Liver (tissue), 9 donors: ENCODE results near the gene POLD2. TPM values are rescaled to one million over a fixed set of nuclear protein-coding genes. Genes with fewer than 3 reads are reported as not detected.
A peak's percentile ranks its signal among the peaks of the same experiment; 100 is the strongest.

Experiments
- DNase-seq: peaks from one replicate; pipeline ENCODE4 v3.0.0-alpha.2; 2017; ENCODE audit warnings: low spot score
- H3K27ac ChIP-seq, 2 donors: one replicate each; pipeline ENCODE4 v1.7.0; 2013; ENCODE audit warnings: inconsistent platforms in 2 of 2, low read length in 2 of 2, control low read depth in 1 of 2, low read depth in 1 of 2, mild to moderate bottlenecking in 1 of 2
- H3K27me3 ChIP-seq, 4 donors: one replicate each; pipeline versions ENCODE4 v1.6.1 to v1.7.0; 2013; ENCODE audit warnings: low read length in 3 of 4, inconsistent platforms in 1 of 4, mild to moderate bottlenecking in 1 of 4, moderate library complexity in 1 of 4; ENCODE audit not compliant: control insufficient read depth in 4 of 4, insufficient read depth in 4 of 4
- H3K36me3 ChIP-seq, 4 donors: one replicate each; pipeline versions ENCODE4 v1.6.1 to v1.7.0; 2013; ENCODE audit warnings: low read length in 3 of 4, mild to moderate bottlenecking in 3 of 4, low read depth in 1 of 4, moderate library complexity in 1 of 4; ENCODE audit not compliant: control insufficient read depth in 4 of 4, insufficient read depth in 3 of 4
- H3K4me1 ChIP-seq, 4 donors: one replicate each; pipeline versions ENCODE4 v1.6.1 to v1.7.0; 2013; ENCODE audit warnings: low read length in 3 of 4, mild to moderate bottlenecking in 3 of 4, moderate library complexity in 1 of 4; ENCODE audit not compliant: control insufficient read depth in 4 of 4, insufficient read depth in 4 of 4
- H3K4me3 ChIP-seq, 3 donors: one replicate each; pipeline versions ENCODE4 v1.6.1 to v1.7.0; 2013; ENCODE audit warnings: low read length in 3 of 3, control low read depth in 1 of 3, low read depth in 1 of 3, mild to moderate bottlenecking in 1 of 3
- H3K9ac ChIP-seq, 2 donors: one replicate each; pipeline ENCODE4 v1.7.0; 2013; ENCODE audit warnings: low read length in 2 of 2, mild to moderate bottlenecking in 2 of 2, moderate library complexity in 2 of 2, control low read depth in 1 of 2, low read depth in 1 of 2
- H3K9me3 ChIP-seq, 4 donors: one replicate each; pipeline versions ENCODE4 v1.6.1 to v1.7.0; 2013; ENCODE audit warnings: low read length in 3 of 4; ENCODE audit not compliant: control insufficient read depth in 4 of 4
- CTCF ChIP-seq: fragments of 150-350 bp; IDR thresholded peaks from 2 replicates; pipeline ENCODE4 v1.5.1; 2017; ENCODE audit warnings: improper control_type of control experiment, low read depth, low read length; ENCODE audit not compliant: missing input control
- FOXA2 ChIP-seq: IDR thresholded peaks from 2 replicates; pipeline ENCODE4 v1.6.1; 2016; ENCODE audit warnings: antibody characterized with exemption
- HNF4A ChIP-seq, 2 donors: conservative IDR thresholded peaks; 2 replicates each; pipeline ENCODE4 v1.6.1; 2016; ENCODE audit warnings: antibody characterized with exemption in 2 of 2, mild to moderate bottlenecking in 2 of 2
- HNF4G ChIP-seq: IDR thresholded peaks from 2 replicates; pipeline ENCODE4 v1.6.1; 2016; ENCODE audit warnings: antibody characterized with exemption
- RAD21 ChIP-seq, 2 donors: IDR thresholded peaks; 2 replicates each; pipeline ENCODE4 v1.6.1; 2016; ENCODE audit warnings: antibody characterized with exemption in 2 of 2, mild to moderate bottlenecking in 2 of 2
- RXRA ChIP-seq, 2 donors: IDR thresholded peaks; 2 replicates each; pipeline ENCODE4 v1.6.1; 2017 to 2018; ENCODE audit warnings: antibody characterized with exemption in 2 of 2, mild to moderate bottlenecking in 1 of 2
- SP1 ChIP-seq: IDR thresholded peaks from 2 replicates; pipeline ENCODE4 v1.6.1; 2018; ENCODE audit warnings: antibody characterized with exemption, mild to moderate bottlenecking
- YY1 ChIP-seq: IDR thresholded peaks from 2 replicates; pipeline ENCODE4 v1.6.1; 2016; ENCODE audit warnings: antibody characterized with exemption, mild to moderate bottlenecking
- WGBS: extraction: QIAGEN DNeasy Blood & Tissue Kit; methylation state at CpG from one replicate; pipeline ENCODE4 v1.1.7; 2013; 5-methylcytosine and 5-hydroxymethylcytosine counted together
- polyA plus RNA-seq, 2 donors: library from polyadenylated mRNA; stranded (reverse) in 1 of 2; unstranded in 1 of 2; fragments of 200-250 nt in 1 of 2; fragments of >200 nt in 1 of 2; fragmentation: Nextera tagmentation in 1 of 2; extraction: Ambion mirVana in 1 of 2; gene quantifications; one replicate each; pipeline versions ENCODE4 v1.2.1 to v1.2.3, GENCODE V29; 2013 to 2015
- total RNA-seq, 2 donors: library from RNA; depleted of rRNA; stranded (reverse); fragments of >200 nt; gene quantifications; one replicate each; pipeline ENCODE4 v1.2.3, GENCODE V29; 2014
- TF ChIP-seq, protein P1 (sequence below): IDR thresholded peaks from 2 replicates; pipeline ENCODE4 v1.6.1; 2016; ENCODE audit warnings: antibody characterized with exemption
- TF ChIP-seq, protein P2 (sequence below): IDR thresholded peaks from 2 replicates; pipeline ENCODE4 v1.6.1; 2016; ENCODE audit warnings: antibody characterized with exemption, mild to moderate bottlenecking
- donor health status: healthy.
- donor health status: healthy.
- donor health status: healthy.
- donor health status: healthy.
- donor health status: healthy.

POLD2 gene
- total and polyA plus RNA-seq, 4 donors, result 53.9 to 101 (median 85.3) TPM

- H3K27ac ChIP-seq, result no peak overlapping the region
- H3K4me1 ChIP-seq, result peaks cover 21 to 79% (median 69%) of the 10 kb centered on the region in 4 donors
- no peaks in the 10 kb centered on the region for H3K27me3 ChIP-seq
- TF ChIP-seq FOXA2, result no peak
- peak; percentile 32 for TF ChIP-seq CTCF
- peak; percentile 67 to 89 for TF ChIP-seq RXRA (IDR thresholded peaks at IDR 0.05)
- no peak for TF ChIP-seq HNF4G
- TF ChIP-seq HNF4A (conservative IDR thresholded peaks at IDR 0.05), result peak in 1 of 2 donors; percentile 40
- peak; percentile 75 to 83 for TF ChIP-seq RAD21 (IDR thresholded peaks at IDR 0.05)
- peak; percentile 26 for TF ChIP-seq SP1
- TF ChIP-seq, protein P1, sequence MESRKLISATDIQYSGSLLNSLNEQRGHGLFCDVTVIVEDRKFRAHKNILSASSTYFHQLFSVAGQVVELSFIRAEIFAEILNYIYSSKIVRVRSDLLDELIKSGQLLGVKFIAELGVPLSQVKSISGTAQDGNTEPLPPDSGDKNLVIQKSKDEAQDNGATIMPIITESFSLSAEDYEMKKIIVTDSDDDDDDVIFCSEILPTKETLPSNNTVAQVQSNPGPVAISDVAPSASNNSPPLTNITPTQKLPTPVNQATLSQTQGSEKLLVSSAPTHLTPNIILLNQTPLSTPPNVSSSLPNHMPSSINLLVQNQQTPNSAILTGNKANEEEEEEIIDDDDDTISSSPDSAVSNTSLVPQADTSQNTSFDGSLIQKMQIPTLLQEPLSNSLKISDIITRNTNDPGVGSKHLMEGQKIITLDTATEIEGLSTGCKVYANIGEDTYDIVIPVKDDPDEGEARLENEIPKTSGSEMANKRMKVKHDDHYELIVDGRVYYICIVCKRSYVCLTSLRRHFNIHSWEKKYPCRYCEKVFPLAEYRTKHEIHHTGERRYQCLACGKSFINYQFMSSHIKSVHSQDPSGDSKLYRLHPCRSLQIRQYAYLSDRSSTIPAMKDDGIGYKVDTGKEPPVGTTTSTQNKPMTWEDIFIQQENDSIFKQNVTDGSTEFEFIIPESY, result no peak
- TF ChIP-seq, protein P2, sequence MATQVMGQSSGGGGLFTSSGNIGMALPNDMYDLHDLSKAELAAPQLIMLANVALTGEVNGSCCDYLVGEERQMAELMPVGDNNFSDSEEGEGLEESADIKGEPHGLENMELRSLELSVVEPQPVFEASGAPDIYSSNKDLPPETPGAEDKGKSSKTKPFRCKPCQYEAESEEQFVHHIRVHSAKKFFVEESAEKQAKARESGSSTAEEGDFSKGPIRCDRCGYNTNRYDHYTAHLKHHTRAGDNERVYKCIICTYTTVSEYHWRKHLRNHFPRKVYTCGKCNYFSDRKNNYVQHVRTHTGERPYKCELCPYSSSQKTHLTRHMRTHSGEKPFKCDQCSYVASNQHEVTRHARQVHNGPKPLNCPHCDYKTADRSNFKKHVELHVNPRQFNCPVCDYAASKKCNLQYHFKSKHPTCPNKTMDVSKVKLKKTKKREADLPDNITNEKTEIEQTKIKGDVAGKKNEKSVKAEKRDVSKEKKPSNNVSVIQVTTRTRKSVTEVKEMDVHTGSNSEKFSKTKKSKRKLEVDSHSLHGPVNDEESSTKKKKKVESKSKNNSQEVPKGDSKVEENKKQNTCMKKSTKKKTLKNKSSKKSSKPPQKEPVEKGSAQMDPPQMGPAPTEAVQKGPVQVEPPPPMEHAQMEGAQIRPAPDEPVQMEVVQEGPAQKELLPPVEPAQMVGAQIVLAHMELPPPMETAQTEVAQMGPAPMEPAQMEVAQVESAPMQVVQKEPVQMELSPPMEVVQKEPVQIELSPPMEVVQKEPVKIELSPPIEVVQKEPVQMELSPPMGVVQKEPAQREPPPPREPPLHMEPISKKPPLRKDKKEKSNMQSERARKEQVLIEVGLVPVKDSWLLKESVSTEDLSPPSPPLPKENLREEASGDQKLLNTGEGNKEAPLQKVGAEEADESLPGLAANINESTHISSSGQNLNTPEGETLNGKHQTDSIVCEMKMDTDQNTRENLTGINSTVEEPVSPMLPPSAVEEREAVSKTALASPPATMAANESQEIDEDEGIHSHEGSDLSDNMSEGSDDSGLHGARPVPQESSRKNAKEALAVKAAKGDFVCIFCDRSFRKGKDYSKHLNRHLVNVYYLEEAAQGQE, result no peak
- WGBS, result 64% methylated on average over 15 of the region's 15 CpGs
- no peak for DNase-seq
- H3K9me3 ChIP-seq, result no peaks in the 10 kb centered on the region
- H3K36me3 ChIP-seq, result no peaks in the 10 kb centered on the region
- H3K4me3 ChIP-seq, result no peak overlapping the region
- H3K9ac ChIP-seq, result no peak overlapping the region
These were observed 34.0 kb upstream of the POLD2 start for GRCh38 chr7:44157116-44158080.

DNA sequence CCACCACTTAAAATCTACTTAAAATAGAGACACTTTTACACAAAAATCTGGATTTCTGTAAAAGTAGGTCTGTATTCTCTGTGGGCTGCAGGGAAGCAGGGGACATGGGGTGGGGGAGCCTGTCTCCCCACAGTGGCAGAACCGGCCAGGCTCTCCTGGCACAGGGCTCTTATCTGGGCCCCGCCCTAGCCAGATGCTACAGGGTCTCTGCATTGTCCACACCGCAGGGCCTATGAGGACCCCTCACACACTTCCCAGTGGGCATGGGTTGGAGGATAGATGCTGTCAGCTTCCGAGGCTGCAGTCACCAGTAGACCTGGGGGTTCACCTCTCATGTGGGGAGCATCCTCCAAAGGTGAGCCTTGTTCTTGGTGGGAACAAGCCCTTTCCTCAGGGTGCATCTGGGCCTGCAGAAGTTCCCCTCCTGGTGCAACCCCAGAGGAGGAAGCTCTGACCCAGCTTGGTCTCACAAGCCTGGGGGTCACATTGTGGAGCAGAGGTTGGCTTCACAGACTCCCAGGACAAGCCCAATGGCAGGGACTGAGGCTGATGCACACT is 33.2 kb upstream of the POLD2 start:
- 82% methylated on average over 4 of the region's 4 CpGs for whole genome bisulfite sequencing
- Histone ChIP-seq H3K27ac (no peak overlapping the region), H3K9me3 (no peaks in the 10 kb centered on the region), H3K36me3 (peaks cover 0 to 4% (median 0%) of the 10 kb centered on the region in 4 donors), H3K9ac (no peak overlapping the region), H3K4me1 (peaks cover 21 to 71% (median 61%) of the 10 kb centered on the region in 4 donors), H3K27me3 (no peaks in the 10 kb centered on the region), H3K4me3 (no peak overlapping the region)
- no peak for DNase-seq
- TF ChIP-seq YY1, result no peak
- no peak for TF ChIP-seq FOXA2
